Keratinocyte (primary cell): ENCODE measurements around the gene SIX5.

Source experiments
- CTCF ChIP-seq, 3 experiments: IDR thresholded peaks in 1 of 3; conservative IDR thresholded peaks in 1 of 3; optimal IDR thresholded peaks in 1 of 3; 2 replicates in 2 of 3; 3 replicates in 1 of 3; pipeline versions ENCODE3 to v1.5.1; 2011; ENCODE audit warnings: low read length in 3 of 3, mild to moderate bottlenecking in 3 of 3, moderate library complexity in 2 of 3, control low read depth in 1 of 3, inconsistent platforms in 1 of 3; ENCODE audit not compliant: insufficient read depth in 2 of 3; ENCODE audit errors: extremely low read depth in 1 of 3
- EZH2 ChIP-seq: IDR thresholded peaks from one replicate; pipeline ENCODE4 v1.6.1; 2012; ENCODE audit warnings: inconsistent platforms, mild to moderate bottlenecking, low read length, moderate library complexity

GRCh38 chr19:45805719-45806118 lies 36.7 kb upstream of the SIX5 start:
- TF ChIP-seq CTCF (optimal IDR thresholded peaks at IDR 0.05 in 1 of 3, IDR thresholded peaks at IDR 0.05 in 1 of 3, conservative IDR thresholded peaks at IDR 0.05 in 1 of 3; ENCODE audit: extremely low read depth in 1 of 3, insufficient read depth in 2 of 3, low read length in 3 of 3) (no peak), EZH2 (no peak)
